M059J (cell line): ENCODE results near the gene XRCC5. TPM values are rescaled to one million over a fixed set of nuclear protein-coding genes. Genes with fewer than 3 reads are reported as not detected.
"Not testable (repeated sequence)": the region's sequence is repeated elsewhere in the genome, so short reads cannot be mapped to it uniquely, and the experiment has no call there.

Experiments used
- DNase-seq: peaks from one replicate; pipeline ENCODE4 v3.0.0-alpha.2; 2012; ENCODE audit warnings: low read depth
- total RNA-seq: library from RNA; depleted of rRNA; stranded (reverse); fragments of >200 nt; shearing (Covaris generic); gene quantifications from 2 replicates; pipeline ENCODE4 v1.2.3, GENCODE V29; 2014; rRNA removed

Gene XRCC5
- 261 and 335 TPM in 2 replicates for total RNA-seq

DNA sequence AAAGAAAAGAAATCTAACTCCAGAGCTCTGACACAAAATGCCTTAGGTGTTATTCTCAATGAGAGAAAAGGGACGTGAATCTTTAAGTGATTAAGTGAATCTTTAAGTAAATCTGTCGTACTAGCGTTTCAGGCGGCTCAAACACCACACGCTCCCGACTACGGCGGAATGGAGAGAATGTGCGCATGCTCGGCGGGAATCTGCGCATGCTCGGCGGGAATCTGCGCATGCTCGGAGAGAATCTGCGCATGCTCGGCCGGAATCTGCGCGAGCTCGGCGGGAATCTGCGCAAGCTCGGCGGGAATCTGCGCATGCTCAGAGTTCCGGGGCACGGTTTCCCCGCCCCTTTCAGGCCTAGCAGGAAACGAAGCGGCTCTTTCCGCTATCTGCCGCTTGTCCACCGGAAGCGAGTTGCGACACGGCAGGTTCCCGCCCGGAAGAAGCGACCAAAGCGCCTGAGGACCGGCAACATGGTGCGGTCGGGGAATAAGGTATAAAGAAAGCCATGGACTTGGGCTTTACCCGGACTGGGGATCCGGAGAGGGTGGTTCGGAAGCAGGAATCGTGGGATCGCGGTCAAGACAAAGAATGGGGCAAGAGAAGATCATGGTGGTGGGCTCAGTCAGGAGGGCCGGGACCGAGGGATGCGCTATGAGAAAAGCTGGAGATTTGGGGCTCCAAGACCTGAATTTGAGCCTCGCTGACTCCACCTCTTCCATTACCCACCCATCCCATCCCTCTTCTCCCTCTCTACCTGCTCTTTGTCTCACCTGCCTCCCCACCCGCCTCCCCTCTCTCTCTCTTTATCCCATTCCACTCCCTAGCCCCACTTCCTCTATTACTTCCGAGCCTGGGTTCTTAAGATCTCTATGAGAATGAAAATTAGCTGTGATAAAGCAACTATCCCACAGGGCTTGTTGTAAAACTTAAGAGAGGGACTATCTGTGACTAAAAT lies at the start of gene XRCC5:
Gene XRCC5 (plus strand): TSS at position 382 of the 955 bp plus-strand sequence. CDS start 89 bp downstream, at position 471.
- peak; percentile 91 for DNase-seq

DNA sequence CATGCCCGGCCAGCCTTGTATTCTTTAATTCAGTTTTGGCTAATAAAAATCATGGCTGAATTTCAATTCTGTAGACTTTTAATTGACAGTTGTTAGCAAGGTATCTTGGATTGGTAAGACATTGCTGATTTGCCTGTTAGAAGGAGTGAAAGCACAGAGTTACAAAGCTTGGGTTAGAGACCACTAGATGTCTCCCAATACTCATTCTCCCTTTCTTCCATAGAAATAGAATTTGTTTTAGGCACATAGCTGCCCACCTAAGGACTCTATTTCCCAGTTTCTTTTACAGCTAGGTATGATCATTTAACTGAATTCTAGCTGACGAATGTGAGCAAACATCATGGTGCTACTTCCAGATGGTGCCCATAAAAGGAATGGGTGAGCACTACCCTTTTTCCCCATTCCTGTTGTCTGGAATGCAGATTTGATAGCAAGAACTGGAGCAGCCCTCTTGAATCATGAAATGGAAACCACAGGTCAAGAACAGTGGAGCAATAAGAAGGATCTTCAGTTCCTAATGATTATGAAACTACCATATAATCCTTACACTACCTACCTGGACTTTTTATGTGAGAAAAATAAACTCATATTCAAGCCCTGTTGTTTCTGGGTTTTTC lies 45.0 kb upstream of the XRCC5 start:
- no peak for DNase-seq

DNA sequence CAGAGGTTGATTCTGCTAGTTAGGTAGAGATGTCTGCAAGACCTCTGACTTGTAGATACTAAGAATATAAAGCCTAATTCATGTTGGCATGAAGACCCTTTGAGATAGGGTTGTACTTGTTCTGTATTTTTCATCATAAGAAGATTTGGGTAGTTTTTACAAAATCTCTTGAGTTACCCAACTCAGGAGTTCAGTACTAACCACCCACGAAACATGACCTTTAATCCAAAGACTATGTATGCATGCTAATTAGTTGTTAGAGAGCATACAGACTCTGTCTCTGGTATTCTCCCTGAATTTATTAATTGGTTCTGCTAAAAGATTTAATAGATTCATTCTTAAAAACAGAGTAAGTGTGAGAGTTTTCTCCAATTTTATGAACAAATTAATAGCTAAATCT lies 44.5 kb upstream of the XRCC5 start:
- DNase-seq: no peak

DNA sequence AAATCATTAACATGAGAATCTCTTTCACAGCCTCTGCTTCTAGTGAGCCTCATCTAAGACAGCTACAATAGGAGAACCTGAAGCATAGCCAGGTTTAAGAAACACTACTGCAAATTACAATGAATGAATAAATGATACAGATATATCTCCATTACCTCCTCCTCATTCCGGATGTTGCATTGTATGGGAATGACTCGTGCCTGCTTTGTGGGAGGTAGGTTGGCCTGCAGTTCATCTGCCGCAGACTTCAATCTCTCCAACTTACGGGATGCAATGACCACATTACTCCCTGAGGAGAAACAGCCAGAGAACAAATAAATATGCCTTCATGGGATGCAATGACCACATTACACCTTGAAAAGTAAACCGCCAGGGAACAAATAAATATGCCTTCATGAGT lies 42.9 kb upstream of the XRCC5 start:
- DNase-seq: peak; percentile 59

DNA sequence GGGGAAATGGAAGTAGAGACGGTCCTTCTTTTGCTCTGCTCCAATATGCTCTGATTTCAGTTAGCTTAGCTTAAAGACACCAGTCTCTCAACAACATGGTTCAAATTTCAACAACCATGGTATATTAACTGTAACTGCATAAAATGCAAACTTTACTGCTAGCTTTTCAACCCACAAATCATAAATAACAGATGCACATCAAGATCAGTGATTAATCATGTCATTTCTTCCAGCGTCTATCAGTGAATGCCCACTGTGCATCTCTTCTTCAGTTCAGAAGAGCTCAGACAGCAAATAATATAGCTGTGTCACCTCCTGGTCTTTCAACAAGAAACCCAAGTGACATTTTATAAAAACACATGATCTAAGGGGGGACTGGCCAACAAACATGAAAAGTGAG lies 40.1 kb upstream of the XRCC5 start:
- no peak for DNase-seq

DNA sequence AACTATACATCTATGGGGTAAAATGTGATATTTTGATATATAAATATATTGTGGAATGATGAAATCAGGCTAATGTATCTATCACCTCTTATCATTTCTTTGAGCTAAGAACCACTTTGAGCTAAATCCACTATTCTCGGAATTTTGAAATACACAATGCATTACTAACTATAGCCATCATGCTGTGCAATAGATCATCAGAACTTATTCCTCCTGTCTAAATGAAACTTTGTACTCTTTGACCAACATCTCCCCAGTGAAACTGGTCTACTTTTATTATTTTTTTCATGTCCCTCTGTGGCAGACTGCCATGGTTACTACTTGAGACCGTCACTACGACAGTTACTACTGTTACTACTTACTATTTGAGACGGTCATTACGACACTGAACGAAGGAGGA lies 39.0 kb upstream of the XRCC5 start:
- DNase-seq: no peak

DNA sequence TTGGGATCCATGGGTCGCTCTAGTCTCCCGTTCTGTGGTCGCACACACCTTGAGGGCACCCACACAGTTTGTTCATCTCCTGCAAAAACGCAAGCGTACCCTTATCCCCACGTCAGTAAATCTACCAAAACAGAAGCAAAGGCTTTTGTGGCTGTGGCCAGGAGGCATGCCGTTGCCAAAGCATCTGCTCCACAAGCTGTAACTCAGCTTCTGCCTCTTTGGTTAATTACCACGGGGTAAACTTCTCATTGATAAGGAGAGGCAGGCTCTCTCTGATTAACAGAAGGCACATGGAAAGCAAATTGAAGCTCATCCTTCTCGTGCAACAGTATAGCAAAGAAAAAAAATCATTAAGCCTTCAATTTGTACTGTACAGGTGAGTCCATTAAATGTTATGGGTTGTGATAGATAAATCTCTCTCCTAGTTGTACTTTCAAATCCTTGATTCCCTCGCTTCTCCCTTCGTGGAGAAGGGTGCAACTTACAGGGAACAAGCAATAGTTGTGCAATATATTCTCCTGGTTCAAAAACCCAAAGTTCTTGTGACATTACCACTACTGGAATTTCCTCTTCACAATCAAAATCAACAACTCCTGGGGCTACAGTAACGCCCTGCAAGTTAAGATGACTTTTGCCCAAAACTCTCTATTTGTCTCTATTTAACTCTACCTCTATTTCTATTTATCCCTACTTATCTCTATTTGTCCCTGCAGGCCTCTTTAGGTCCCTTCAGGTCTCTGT lies 37.9 kb upstream of the XRCC5 start:
- DNase-seq: no peak

DNA sequence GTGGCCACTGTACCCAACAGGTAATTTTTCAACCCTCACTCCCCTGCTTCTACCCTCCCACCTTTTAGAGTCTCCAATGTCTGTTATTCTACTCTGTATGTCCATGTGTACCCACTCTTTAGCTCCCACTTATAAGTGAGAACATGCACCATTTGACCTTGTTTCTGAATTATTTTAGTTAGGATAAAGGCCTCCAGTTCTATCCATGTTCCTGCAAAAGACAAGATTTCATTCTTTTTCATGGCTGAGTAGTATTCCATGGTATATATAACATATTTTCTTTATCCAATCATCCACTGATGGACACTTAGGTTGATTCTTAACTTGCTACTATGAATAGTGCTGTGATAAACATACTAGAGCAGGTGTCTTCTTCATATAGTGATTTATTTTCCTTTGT lies 36.7 kb upstream of the XRCC5 start:
- DNase-seq: no peak

DNA sequence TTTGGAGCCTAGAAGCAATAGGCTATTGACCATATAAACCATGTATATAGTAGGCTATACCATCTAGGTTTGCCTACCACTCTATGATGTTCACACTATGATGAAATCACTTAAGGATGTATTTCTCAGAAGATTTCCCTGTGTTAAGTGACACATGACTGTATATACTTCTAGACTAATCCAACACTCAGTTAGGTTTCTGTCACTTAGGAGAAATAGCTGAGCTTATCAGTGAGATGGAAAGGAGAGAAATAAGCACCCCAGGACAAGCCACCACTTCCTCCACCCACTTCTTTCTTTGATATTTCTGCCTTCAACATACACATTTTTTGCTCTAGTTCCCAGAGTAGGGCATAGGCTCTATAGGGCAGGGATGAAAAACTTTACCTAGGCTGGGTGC lies 35.4 kb upstream of the XRCC5 start:
- no peak for DNase-seq

DNA sequence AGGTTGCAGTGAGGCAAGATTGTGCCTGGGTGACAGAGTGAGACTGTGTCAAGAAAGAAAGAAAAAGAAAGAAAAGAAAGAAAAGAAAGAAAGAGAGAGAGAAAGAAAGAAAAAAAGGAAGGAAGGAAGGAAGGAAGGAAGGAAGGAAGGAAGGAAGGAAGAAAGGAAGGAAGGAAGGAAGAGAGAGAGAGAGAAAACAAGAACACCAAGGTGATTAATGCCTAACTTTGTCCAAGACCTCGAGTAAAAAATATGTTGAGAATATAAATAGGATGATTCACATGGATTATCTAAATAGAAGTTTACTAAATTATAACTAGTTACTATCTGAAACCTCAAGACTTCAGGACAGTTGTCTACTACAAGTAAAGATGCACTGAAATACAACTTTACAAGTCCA lies 34.8 kb upstream of the XRCC5 start:
- DNase-seq: no peak

DNA sequence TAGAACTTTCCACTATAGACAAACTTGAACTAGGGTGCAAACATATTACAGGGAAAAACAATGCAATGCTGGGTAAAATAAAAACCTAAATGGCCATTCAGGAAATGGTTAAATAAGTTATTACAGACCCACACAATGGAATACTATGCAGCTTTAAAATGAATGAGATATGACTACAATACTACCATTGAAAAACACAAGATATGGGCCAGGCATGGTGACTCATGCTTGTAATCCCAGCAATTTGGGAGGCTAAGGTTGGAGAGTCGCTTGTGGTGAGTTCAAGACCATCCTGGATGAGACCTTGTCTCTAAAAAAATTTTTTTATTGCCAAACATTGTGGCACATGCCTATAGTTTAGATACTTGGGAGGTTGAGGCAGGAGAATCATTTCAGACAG lies 34.4 kb upstream of the XRCC5 start:
- no peak for DNase-seq

DNA sequence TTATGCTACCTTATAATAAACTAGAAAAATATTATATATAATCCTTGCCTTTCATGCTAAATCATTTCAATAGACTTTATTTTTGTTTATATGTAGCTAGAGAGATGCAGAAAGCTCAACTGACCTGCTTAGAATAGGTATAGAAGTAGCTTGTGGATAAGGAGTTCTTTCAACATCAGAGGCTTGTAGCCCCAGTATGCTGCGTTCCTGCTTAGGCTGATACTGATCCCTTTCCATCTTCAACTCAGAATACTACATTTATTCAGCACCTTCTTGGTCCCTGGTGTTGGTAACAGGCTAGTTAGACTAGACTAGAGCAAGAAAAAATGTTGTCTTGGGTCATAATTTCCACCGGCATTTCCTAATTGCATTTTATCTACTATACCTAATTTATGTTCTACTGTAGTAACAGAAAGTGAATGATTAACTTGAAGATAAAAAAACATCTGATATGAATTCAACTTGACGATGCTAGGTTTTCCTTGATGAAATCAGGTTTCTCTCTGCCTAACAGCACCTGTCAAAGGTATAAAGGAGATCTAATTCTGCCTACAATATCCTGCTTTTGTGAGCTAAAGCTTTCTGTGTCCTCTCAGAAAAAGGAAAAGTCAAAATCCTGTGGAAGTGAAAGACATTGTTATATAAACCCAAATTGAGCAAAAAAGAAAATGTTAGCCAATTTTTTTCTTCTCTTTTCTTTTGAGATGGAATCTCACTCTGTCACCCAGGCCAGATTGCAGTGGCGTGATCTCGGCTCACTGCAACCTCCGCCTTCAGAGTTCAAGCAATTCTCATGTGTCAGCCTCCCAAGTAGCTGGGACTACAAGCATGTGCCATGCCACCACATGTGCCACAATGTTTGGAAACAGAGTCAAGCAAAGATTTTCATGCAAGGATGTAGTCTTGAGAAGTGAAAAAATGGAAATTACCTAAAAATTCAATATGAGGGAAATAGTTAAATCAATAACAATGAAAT lies 33.4 kb upstream of the XRCC5 start:
- DNase-seq: no peak

DNA sequence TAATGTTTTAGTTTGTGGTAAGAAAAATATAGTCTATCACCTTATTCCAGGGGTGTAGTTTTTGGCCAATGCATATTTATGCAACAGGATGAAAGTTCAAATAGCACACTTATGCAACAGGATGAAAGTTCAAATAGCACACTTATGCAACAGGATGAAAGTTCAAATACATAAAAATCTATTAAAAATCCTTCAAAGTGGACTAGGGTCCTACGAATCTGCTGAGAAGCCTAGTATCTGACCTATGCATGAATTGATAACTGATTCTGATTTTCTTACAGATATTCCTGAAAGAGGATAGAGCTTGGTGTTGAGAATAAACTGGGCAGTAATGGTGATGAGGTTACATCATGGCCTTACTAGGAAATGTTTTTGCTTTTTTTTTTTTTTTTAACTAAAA lies 30.4 kb upstream of the XRCC5 start:
- no peak for DNase-seq

DNA sequence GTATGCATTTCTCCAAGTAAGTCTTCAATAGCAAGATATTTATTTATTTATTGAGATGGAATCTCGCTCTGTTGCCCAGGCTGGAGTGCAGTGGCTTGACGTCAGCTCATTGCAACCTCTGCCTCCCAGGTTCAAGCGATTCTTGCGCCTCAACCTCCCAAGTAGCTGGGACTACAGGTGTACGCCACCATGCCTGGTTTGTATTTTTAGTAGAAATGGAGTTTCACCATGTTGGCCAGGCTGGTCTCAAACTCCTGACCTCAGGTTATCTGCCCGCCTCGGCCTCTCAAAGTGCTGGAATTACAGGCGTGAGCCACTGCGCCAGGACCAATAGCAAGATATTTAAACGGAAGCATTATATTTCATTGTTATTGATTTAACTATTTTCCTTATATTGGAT lies 29.1 kb upstream of the XRCC5 start:
- DNase-seq: not testable (repeated sequence)

DNA sequence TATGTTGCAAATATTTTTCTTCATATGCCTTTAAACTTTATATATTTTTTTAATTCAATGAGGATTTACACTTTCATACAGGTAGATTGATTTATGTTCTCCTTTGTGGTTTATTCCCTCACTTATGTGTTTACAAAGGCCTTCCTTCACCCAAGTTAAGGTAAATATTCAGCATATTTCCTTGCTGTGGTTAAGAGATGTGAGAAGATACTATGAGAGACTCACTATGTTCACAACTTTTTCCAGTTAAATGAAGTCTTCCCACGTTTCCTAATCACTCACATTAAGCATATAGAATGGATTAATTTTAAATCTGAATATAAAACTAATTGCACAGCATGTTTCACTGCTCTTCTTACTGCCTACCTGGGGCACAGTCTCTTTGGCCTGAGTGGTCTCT lies 28.1 kb upstream of the XRCC5 start:
- DNase-seq: no peak

DNA sequence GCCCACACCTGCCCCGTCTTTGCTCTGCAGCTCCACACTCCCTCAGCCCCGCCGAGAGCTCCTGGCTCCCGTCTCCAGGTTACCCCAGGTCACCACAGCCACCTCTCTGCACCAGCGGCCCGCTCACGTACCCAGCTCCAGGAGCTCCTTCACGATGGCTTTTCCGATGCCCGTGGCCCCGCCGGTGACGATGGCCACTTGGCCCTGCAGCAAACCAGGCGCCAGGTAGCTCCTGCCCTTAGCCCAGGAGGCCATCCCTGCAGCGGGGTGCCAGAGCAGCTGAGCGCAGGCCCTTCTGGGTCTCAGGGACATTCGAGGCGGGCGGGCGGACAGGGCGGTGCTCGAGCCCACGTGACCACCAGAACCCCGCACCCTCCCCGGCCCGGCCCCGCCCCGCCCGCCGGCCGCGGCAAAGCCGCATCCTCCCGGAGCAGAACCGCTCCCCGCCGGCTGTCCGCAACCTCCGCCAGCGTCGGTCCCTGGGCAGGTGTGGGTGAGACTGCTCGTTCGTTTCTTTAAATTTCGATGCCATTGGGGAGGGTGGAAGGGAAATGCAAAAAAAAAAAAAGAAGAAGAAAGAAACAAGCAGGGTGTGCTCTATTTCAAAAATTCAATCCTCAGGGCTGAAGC lies 27.5 kb upstream of the XRCC5 start, which contains the start of the genes PECR and TMEM169:
Gene PECR (minus strand): TSS at position 323 of the 630 bp plus-strand sequence. CDS start 68 bp downstream, at position 255.
Gene TMEM169 (plus strand): TSS at position 433 of the 630 bp plus-strand sequence. CDS start 14,045 bp downstream, outside the sequence.
- peak; percentile 59 for DNase-seq

DNA sequence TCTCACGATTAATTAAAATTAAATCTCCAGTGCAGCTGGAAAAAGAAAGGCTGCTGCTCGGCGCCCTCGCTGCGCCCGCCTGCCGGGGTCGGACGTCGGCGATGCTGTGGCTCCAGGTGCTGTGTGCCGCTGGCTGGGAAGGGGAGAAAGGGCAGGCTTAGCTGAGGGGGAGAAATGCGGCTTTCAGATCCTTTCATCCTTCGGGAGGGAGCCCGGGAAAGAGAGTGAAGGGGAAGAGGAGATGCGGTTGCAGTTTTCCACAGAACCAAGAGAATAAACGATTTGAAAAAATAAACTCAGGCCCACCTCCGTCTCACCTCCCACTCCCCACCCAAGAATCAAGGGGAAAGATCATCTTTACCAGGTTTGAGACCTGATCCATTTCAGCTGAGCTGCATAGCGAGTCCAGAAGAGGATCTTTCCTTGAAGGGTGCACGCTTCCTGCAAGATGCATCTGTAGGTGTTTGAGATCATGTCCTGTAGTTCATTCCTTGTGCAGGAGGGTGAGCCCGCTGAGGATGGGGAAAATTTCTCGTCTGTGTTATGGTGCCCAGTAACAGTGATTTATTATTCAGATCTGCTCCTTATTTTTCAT lies 26.9 kb upstream of the XRCC5 start:
- DNase-seq: no peak

DNA sequence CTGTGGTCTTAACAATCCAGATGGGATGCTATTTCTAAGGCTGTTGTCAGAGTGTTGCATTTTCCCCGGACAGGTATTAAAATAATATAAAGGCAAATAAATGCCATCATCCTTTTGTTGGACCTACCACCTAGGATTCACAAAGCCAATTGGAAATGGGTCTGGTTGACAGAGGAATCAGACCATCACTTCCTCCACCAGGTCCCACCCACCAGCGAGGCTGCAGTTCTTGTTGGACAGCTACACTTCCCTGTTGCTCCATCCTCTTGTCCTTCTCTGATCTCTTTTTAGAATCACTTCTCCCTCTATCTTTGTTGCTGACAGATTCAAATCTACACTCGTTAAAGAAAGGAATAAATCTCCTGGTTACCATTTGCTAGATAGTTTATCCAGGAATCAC lies 26.3 kb upstream of the XRCC5 start:
- no peak for DNase-seq

DNA sequence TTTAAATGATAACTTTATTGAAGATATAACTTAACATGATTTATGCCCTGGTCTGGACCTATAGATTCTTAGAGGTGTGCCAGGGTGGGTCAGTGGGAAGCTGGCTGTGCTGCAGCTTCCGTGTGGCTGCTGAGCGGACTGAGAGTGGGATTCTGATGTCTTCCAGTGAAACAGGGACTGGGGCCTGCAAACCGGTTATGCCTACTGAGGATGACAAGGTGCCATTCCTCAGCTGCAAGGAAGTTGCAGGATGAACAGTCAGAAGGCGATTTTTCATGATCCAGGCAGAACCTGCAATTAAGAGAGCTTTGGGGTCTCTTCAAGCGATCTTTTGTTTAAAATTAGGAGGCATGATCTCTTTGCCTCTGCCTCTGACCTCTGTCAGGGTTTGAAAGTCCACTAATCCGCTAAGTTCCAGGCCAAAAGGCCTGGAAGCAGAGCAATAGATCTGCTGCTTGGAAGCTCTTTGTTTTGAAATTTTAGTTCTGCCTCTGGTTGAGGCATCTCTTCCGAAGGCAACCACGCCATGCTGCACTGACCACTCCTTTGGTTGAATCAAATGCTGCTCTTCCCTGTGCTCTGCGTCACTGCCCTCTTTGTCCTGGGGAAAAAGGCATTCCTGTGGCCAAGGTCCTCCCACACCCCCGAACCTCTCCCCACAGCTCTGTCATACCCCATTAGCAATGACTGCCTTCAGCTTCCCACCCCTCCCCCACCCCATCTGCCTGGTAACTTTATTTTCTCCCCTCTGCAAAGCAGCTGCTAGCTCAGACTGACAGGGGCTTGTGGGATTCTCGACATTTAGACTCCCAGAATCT lies 25.5 kb upstream of the XRCC5 start:
- peak; percentile 83 for DNase-seq
